DMS 273 treated with DMSO at 0.1 percent for 48 hours (cell line): ENCODE results near the gene CEP152.
A peak's percentile ranks its signal among the peaks of the same experiment; 100 is the strongest.
"Not testable (repeated sequence)": the region's sequence is repeated elsewhere in the genome, so short reads cannot be mapped to it uniquely, and the experiment has no call there.

Source experiments
- DNase-seq: peaks from one replicate; lab custom pipeline; 2025; lab: John Stamatoyannopoulos, UW

Gene CEP152

DNA sequence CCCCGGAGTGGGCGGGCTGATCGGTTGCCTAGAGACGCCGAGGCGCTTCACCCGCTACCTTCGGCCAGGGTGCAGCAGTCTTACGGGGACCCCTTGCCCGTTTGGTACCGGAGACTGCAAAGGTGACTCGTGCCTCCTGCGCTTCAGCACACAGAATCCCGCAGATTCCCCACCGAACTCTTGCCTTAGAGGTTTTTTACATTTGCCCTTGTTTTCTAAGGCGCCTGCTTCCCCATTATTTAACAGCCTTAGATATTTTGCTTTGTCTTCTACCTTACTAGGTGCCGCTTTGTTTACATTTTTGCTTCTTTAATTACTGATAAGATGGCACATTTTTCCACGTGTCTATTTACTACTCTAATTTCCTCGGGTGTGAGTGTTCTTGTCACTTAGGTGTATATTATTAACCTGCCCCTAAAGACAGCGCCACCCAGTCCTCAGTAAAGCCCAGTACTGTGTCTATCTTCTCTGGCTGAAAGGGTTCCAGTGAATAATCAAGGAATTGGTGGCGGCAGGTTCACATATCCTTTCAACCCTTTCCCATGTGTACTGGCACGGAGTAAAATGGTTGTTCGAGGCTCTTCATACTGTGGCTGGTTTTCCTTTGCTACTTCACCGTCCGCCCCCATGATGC is 573 bp upstream of the CEP152 start:
- no peak for DNase-seq

DNA sequence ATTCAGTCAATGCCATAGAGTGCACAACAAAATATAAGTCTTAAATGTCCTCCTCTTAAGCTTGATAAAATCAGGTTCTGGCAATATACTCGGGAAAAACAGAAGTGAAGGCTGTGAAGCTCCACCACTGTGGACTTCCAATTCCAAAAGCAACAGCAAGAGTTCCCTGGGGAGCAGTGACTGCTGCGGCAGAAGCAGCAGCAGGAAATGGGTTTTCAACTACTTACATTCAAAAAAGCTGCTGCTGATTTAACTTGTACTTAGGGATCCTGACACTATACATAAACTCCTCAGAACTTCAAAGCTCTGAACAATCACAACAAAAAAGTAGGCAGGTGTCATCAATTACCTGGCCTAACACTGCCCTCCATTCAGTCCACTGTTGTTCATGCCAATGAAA is 4.7 kb downstream of the CEP152 start:
- no peak for DNase-seq

DNA sequence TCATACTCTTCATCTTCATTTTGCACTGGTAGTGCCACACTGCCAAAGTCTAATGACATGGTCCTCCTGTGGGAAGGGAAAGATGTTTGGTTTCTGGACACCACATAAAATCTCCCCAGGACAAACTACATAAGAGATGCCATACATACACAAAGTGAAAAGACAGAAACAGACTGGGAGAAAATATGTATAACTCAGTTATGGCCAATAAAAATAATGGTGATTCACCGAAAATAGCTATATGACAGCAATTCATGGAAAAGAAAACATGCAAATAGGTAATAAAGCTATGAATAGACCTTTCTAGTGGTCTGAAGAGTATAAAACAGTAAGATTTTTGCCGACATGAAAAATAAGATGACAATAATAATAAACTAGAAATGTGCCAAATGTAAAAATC is 5.3 kb downstream of the CEP152 start:
- no peak for DNase-seq

DNA sequence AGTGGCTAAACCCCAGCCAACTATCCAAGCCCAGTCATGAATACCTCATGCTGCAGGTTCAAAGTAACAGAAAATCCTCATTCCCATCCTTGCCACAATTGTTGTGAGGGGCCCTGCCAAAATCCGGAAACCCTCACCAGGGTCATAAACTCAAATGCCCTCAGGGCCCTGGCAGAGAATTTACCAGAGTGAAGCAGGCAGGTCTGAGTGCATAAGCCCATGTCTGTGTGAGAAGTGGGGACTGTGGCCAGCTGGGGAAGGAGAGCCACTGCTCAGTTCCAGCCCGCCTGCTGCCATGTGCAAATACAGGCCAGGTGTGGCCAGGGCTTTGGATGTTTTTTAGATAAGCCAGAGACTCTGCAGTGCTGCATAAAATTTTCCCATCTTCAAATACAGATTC is 7.0 kb downstream of the CEP152 start:
- DNase-seq, result no peak

DNA sequence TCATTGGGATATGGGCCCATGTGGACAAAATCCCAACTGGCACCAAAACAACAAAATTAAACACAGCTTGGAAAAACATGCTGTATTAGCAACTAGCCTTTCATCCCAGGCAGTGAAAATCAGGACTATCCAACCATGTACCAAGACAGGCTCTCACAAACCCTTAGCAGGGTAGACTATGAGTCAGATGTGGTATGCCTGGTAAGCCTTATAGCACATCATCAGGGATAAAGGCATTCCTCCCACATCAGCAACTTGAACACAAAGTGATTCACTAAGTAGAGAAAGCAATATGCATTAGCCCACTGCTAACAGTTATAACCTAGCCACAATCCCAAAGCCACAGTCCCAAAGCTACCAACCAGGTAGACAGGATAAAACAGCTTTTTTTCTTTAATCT is 8.0 kb downstream of the CEP152 start:
- no peak for DNase-seq

DNA sequence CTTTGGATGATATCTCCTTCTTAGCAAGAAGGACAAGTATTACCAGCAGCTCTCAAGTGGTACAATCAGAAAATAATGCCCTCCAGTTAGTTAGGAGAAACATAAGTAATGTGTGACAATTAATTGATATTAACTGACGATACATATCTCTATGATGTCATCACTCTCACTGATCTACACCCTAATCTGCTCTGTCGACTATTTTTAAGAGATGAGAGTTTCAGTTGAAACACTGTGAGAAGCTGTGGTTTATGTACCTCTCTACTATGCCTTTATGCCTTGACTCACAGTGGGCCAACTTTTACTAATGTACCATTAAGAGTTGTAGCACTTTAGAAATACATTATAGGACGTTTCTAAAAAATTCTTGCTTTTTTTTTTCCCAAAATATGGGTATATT is 8.6 kb downstream of the CEP152 start:
- no peak for DNase-seq

DNA sequence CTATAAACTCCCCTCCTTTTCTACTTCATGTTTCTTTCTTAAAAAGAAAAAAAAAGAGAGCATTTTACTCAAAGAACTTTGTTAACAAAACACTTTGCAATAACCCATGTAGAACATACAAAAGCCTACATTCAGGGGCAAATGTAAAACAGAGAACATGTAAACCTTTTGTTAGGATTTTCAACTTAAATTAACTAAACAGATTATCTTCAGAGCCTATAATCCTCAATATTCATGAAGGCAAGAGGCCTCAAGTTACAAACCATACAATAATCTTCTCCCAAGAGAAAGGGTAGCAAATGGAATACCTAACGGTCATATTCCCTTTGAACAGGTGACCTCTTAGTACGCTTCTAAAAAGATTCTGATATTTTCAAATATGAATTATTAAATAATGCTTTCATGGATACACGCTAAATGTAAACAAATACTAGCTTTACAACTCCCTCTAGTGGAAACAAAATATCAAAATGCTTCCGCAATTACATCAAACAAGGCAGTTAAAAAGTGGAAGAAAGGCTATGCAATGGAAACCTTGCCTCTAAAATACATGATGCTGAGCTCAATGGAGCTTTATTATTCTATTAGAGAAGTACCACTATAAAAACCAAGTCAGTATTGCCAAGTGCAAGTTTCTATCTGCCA is 9.9 kb downstream of the CEP152 start:
- no peak for DNase-seq

DNA sequence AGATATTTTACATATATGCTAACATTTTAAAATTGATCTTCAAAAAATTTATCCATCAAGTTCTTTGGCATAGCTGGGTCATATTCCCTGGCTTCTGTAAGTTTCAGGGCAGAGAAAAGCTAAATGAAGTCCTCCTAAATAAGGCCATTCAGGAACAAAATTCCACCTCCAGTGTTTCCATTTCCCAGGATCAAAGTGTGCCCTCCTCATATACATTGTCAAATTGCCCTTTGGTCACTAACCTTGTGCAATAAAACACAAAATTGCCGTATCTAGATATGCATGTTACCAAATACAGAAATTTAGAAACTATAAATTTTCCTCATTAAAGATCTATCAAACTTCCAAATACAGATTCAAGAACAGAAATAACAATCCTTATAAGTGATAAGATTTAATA is 10.6 kb downstream of the CEP152 start:
- DNase-seq, result no peak

DNA sequence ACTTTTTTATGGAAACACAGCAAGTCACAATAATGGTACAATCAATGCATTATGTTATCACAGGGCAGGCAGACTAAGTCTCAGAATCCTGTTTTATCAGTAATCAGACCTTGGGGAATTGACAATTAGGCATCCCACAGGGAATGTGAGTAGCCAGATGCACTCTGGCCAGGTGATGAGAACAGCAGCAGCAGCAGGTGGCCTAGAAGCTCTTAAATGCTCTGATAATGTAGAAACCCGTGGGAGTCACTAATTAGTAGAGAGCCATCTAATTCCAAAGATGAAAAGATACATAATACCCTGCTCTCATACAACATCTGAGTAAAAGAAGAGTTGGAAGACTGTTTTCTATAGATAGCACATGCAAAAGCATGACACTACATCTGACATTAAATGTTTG is 12.6 kb downstream of the CEP152 start:
- peak; percentile 50 for DNase-seq

DNA sequence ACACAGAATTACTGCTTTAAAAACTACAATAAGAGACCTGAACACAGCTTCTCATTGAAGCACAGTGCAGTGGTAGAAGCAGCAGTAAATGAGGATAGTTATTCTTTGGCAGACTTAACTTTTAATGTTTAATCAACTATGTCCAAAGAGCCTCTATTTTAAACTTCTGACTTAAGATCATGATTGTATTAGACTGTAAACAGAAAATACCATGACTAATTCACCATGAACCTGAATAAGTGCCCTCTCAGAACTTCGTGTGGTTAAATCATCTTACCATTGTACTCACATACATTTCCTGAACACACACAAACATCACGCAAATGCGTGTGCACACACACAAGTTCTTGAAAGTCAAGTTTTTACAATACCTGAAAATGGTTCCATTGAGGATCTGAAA is 13.9 kb downstream of the CEP152 start:
- DNase-seq, result no peak

DNA sequence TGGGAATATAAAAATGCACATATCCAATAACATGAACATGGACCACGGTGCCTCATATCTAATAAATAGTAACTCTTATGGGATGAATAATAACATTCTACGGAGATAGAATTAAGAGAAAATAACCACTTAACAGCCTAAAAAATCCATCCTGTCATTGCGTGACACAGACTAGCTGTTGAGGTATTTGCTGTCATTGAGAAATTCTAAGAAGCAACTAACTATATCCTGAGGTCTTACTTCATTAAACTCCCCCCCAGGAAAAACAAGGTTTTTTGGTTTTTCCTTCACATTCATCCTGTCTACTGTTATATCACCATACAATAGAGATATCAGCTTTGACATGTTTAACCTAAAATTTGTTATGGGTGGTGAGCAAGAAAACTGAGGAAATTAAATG is 14.3 kb downstream of the CEP152 start:
- no peak for DNase-seq

DNA sequence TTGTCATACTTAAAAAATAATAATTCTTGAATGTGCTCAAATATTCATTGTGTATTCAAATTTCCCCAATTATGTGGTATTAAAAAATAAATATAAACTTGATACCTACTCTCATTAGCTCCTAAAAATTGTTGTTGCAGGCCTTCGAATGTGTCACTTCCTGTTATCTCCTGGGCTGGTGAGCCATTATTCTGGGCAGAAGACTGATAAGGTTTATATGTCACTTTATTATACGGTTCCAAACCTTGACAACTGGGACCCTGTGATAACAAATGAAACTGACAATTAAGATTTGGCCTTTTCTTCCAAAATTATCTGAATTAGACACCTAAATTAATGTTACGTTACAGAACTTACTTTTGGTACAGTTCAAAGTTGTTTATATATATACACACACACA is 15.0 kb downstream of the CEP152 start:
- no peak for DNase-seq

DNA sequence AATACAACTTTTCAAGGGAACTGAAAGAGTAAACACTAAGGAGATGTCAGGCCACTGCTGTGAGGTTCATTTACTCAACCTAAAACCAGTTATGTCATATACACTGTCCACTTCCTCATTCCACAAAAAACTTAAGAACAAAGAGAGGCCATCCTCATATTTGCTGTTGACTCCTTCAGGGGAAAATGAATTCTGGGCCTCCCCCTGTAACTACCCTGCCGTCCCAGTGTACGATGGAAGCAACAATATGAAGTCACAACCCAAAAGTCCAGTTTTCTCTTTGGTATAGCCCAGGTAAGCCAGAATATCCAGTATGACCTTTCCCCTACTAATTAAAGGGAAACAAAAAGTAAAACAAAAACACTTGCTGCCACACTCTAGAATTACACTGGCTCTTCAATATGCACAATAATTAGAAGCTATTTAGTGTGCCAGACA is 16.2 kb downstream of the CEP152 start:
- DNase-seq, result no peak

DNA sequence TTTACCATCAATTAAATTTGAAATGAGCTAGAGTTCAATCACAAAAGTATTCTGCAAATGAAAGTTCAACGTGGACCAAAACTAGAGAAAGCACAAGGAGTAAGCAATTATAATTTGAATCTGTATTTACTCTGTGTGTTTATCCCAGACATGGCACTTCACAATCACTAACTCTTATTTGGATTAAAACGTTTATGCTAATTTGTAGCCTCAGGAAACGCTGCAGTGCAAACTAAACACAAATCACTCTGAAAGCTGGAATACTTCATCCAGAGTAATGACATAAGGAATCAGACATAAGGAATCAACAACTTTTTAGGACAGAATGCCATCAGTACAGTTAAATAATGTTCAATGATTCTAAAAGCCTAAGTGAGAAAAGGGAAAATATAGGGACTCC is 18.5 kb downstream of the CEP152 start:
- no peak for DNase-seq

DNA sequence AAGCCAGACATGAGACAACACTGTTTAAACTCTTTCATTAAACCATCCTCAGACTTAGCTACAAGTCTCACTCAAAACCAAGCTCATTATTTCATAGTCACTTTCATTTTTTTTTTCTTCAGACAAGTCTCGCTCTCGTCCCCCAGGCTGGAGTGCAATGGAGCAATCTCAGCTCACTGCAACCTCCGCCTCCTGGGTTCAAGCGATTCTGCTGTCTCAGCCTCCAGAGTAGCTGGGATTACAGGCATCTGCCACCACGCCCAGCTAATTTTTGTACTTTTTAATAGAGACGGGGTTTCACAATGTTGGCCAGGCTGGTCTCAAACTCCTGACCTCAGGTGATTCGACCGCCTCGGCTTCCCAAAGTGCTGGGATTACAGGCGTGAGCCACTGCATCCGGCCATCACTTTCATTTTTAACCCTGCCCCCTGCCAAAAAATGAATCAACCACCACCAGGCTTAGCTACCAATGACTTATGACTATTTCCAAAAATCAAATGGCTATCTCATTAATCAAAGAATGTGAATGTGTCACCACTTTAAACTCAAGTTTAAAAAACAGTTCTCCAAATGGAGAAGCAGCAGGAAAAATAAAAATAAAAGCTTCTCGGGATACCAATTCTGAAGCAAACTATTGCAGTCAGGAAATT is 20.3 kb downstream of the CEP152 start:
- not testable (repeated sequence) for DNase-seq

DNA sequence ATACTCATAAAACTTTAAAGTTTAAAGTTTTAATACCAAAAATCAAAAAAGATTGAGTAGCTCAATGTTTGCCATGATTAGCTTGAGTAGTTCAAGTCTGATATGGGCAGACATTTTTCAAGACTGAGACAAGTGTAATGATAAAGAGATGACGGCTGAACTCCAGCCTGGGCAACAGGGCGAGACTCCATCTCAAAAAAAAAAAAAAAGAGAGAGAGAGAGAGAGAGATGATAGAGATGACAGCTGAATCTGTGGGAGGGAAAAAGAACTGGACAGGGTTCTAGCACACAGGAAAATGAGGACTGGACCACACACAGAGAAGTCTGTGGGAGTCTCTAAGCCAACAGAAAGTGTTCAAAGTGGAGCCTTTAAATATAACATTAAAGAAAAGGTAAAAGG is 25.2 kb downstream of the CEP152 start:
- DNase-seq, result no peak

DNA sequence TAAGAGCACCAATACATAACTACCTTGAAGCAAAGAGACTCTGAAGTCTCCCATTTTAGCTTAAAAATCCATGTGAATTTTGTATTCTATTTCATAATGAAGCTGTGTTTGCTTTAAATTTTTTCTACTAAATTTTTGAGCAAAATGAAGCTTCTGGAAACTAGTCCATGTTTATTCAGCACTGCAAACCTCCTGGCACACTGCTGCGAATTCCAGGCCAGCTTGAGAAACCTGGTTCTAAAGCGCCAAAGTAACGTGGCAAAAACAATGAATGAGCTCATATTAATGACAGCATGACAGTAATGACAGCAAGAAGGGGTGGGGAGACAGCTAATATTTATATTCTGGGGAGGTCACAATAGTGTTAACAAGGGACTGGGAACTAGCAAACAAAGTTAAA is 25.7 kb downstream of the CEP152 start:
- DNase-seq, result no peak

DNA sequence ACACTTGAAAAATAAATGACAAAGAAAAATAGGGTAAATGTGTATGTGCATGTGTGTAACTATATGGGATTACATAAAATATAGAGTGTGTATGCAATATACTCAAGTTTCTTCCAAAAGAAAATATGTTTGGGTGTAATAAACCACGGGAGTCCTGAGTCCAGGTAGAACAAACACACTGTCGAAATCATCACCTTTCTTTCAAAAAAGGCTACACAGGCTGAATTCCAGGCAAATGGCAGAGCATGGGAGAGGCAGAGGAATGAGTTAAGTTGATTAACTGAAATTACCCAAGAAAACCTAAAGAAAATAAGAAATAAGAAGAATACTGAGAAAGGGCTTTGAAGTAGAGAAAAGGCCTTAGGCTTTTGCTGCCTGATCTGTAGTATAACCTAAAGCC is 26.1 kb downstream of the CEP152 start:
- DNase-seq, result no peak

DNA sequence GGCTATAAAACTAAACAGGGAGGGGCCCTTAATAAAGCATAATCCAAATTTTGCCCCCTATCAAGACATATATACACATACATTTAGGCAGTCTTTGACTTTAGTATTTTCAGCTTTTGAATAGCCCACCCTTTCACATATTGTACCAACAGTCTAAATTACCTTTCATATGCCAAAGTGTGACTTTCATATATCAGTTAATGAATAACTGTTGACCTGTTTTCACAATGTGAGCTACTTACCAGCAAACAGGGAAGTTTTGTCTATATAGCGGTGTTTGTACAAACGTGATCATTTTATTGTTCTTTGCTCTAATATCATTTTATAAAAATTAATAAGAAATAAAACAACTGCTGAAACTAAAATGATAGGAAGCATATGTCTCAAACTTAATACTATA is 28.0 kb downstream of the CEP152 start:
- DNase-seq, result no peak

DNA sequence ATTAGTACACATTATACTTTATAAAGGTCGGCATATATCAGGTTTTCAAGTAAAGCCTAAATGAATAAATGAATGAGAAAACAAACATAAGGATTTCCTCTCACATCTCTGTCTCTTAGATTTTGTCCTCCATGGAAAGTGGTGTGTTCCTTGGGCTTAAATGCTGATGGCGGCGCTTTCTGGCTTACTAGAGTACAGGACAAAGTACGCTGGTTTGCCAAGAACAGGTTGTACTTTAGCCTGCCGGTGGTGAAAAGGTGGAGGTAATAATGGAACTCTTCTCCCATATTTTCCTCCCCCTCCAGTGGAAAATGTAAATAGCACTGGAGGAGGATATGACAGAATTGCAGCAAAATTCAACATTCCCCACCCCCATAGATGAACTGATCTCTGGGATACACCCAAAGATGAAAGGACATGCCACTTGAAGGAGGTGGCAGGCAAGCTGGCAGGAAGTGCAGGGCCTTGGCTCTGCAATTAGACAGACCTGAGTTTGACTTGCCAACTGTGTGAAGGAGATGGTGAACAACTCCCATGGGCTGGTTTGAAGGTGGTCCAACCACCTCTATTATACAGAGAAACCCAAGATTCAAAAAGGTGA is 29.3 kb downstream of the CEP152 start:
- no peak for DNase-seq

DNA sequence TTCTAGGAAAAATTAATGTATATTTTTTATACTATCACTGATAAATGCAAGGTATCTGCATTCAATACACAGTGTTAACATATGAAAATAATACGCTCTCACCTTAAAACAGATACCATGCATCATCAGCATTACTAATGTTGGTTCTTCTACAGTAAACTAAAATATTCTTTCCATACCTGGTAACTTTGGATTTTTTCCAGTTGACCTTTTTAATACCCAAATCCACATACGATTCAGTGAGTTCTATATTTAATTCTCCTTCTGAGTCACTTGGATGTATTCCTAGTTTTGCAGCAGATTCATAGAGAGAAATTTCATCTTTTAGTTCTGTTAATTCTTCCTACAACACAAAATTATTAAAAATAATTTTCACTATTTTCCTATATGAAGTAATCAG is 29.9 kb downstream of the CEP152 start:
- DNase-seq, result no peak

DNA sequence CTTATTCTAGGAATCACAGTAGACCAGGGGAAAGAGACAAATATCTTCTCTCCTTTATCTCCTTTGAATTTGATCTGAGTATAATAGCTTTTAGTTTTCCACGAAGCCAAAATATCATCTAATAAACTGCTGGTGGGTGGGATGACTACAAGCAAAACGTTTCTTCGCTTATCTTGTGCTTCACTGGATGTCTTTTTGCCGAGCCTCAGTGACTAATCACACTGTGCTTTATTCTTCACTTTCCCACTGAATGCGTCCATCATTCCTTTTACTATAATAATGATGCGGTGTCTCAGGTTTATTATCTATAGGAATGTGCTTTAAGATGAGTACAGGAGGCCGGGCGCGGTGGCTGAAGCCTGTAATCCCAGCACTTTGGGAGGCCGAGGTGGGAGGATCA is 32.5 kb downstream of the CEP152 start:
- no peak for DNase-seq

DNA sequence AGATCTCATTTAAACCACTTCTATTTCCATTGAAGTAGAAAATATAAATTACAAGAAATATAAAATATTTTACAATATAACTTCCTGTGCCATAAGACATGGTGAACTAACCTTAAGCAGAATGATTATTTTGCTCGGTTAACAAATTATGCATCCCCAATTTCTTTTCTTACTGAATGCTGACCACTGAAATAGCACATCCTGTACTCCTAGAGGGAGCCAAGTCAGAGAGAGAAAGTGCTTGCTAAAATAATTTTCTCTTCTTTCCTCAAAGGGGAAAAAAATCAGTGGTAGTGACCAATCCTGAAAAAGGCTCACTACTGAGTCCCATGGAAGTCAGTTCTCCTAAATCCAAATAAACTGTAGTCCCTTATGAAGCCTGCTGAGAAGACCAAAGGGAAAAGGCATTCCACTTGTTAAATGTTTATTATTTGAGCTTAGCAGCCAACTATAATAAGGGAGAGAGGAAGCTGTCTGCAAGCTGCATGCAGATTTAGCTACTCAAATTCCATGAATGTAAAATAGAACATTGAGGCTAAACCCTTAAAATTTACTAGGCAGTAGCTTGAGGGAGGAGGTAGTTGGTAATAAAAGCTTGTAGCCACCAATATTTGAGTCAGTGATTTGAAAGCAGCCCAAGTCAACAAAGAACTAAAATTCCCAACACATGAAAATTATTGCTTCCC is 33.1 kb downstream of the CEP152 start:
- DNase-seq, result no peak
